Measurements from ENCODE around the gene FRY.

GRCh38 chr13:32340914-32341313, 309.3 kb downstream of the FRY start:
- no peak for TF ChIP-seq CTCF (IDR thresholded peaks at IDR 0.05)
- TF ChIP-seq POLR2A (IDR thresholded peaks at IDR 0.05) = no peak

Measured in heart left ventricle (tissue), 13 donors.